ENCODE data around the gene NCOR1. TPM values are rescaled to one million over a fixed set of nuclear protein-coding genes. Genes with fewer than 3 reads are reported as not detected.

NCOR1 gene
- total RNA-seq, 1 donor, result 137 TPM

DNA sequence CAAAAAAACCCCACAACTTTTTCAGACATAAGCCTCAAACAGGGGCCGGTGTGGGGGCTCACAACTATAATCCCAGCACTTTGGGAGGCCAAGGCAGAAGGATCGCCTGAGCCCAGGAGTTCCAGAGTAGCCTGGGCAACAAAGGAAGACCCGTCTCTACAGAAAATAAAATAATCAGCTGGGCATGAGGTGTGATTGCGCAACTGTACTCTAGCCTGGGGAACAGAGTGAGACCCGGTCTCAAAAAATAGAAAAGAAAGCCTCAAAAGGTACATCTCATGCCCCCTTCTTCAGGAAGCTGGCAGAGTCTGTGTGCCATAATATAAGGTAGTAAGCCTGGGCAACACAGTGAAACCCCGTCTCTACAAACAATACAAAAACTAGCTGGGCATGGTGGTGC lies 219.0 kb downstream of the NCOR1 start:
- DNase-seq (ENCODE audit: low read depth in 2 of 3, low spot score in 2 of 3), result no peak

DNA sequence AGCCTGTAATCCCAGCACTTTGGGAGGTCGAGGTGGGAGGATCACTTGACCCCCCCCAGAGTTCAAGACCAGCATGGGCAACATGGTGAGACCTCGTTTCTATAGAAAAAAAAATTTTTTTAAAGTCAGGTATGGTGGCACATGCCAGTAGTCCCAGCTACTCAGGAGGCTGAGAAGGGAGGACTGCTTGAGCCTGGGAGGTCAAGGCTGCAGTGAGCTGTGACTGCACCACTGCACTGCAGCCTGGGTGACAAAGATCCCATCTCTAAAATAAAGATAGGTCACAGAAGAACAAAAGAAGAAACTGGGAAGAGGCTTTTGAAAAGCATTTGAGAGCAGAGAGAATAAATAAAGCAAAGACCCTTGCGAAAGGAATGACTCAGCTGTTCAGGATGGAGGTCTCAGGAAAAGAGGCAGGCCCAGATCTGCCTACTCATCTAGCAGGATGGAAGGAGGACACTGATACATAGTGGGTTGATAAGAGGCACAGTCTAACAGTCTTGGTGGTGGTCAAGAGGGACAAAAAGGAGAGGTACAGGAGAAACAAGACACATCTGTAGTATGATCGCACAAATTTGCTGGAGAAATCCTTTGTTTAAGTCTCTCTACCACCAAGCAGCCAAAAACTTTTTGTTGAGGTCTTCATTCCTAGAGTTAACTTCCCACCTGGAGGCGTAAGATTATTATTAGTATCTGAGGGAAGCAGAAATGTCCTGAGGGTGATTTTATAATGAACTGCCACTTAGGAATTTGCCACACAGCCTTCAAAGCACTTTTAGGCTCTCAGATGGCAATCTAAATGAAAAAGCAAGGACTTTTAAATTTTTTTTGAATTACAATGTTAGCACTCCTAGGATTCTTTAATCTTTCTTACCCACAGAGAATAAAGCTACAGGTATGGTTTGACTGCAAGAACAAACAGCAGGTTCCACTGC lies 233.4 kb downstream of the NCOR1 start:
- peak in 2 of 3 donors; percentile 37 to 60 for DNase-seq (ENCODE audit: low read depth in 2 of 3, low spot score in 2 of 3)

DNA sequence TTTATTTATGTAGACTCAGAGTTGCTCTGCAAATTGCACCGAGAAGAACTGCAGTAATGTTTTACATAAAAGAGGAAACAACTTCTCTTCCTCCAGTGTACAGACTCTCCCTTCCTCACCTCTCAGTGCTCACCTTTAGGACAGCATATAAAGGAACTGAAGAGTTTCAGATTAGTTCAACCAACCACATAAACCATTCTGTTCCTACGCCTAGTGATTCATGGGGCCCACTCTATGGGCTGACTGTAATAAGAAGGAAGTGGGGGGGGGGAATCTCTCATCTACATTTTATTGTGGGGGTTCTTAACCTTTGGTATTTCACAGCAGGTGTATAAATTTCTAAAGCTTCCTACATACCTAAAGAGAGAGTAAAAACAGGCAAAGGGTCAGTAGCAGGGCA lies 234.1 kb downstream of the NCOR1 start:
- DNase-seq (ENCODE audit: low read depth in 2 of 3, low spot score in 2 of 3), result peak in 1 of 3 donors; percentile 42

Small RNAs within 50 kb of the gene (small RNA-seq; reads per million reads assigned to genes)
- gene RNU6-314P (not detected), gene RNU6-862P (not detected)

Other genes starting within 250 kb of the NCOR1 start
- gene ZSWIM7, start 215.8 kb downstream of the NCOR1 start, total RNA-seq, result 33.7 TPM
- gene TTC19, start 215.7 kb downstream of the NCOR1 start, total RNA-seq, result 98.6 TPM
- 33.4 TPM for gene PIGL, start 1.7 kb upstream of the NCOR1 start, total RNA-seq
- 12.9 TPM for gene CENPV, start 137.9 kb upstream of the NCOR1 start, total RNA-seq
- gene UBB, start 165.6 kb upstream of the NCOR1 start, total RNA-seq, result 2,360 TPM
- gene TRPV2, start 200.0 kb upstream of the NCOR1 start, total RNA-seq, result 149 TPM